ENCODE measurements around the gene CD177.
"Not testable (repeated sequence)": the region's sequence is repeated elsewhere in the genome, so short reads cannot be mapped to it uniquely, and the experiment has no call there.

The CD177 gene, protein sequence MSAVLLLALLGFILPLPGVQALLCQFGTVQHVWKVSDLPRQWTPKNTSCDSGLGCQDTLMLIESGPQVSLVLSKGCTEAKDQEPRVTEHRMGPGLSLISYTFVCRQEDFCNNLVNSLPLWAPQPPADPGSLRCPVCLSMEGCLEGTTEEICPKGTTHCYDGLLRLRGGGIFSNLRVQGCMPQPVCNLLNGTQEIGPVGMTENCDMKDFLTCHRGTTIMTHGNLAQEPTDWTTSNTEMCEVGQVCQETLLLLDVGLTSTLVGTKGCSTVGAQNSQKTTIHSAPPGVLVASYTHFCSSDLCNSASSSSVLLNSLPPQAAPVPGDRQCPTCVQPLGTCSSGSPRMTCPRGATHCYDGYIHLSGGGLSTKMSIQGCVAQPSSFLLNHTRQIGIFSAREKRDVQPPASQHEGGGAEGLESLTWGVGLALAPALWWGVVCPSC

DNA sequence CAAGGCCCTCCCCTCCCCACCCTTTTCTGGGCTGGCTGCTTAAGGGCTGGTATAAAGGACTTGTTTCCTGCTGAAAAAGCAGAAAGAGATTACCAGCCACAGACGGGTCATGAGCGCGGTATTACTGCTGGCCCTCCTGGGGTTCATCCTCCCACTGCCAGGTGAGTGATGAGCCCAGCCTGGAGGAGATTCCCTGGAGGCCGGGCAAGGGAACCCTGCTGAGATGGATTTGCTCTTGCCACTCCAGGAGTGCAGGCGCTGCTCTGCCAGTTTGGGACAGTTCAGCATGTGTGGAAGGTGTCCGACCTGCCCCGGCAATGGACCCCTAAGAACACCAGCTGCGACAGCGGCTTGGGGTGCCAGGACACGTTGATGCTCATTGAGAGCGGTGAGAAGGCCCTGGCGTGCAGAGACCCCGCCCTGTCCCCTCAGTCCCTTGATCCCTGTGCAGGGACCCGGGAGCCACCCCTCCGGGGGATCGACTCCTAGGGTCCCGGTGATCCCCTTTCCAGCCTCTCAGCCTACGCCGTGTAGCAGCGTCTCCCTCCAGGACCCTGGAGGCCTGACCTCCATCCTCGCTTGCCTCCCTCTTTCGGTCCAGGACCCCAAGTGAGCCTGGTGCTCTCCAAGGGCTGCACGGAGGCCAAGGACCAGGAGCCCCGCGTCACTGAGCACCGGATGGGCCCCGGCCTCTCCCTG, at the start of gene CD177:
Gene CD177, plus strand, starts transcription at position 81 of the 699 bp plus-strand sequence. Its CDS starts 29 bp downstream, at position 110.
- DNase-seq (ENCODE audit: low read depth): no peak

DNA sequence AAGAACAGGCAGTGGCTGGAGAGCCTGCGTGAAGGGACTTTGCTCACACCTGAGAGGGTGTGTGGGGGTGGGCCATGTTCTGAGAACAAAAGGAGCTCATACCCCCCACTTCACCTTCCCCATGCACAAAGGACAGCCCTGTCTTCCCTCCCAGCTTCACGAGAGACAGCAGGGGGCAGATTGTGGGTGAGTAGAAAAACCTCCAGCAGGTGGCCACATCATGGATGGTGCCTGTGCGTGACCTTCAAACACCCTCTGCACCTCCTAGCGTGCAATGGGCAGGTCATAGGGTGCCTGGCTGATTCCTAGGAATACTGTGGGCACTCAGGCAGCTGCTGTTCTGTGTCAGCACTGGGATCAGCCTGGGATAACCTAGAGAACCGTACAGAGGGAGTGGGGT, 47.8 kb upstream of the CD177 start:
- DNase-seq (ENCODE audit: low read depth): no peak

DNA sequence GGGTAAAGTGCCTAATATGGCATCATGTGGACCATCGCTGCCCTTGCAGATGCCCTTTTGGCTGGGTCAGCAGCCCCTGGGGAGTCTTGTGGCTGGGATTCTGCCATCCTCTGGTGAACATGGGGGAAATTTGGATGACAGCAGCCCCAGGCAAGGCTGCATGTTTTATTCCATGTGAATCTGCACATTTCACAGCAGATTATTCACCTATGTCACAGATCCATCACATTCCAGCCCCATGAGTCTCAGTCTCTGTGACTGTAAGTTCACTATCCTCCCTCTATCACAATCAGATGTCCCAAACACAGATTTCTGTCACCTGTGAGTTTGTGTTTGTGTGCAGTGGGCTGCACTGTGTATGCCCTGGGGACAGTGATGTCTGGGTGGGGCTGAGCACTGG, 47.4 kb upstream of the CD177 start:
- DNase-seq (ENCODE audit: low read depth): no peak

DNA sequence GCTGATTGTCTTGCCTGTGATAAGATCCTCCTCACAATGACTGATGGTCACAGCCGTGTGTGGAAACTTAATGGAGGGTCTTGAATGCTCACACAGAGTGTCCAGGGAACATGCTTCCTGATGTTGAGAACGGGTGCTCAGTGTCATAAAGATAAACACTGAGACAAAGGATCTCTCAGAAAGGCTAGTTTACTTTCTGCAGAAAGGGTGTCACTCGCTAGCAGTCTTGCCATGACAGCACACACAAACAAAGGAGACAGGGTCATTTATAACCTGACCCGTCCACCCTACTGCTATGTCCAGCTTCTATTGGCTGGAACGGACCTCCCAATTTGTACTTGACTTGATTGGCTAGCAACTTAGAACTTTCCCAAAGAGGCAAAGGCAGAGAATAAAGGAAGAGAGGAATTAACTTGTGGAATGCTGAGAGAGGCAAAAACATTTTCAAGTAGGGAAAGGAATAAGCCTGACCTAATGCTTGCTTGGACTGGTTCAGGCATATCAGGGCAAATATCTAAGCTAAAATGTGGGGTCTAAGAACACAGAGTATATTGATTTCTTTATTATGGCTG, 45.2 kb upstream of the CD177 start:
- no peak for DNase-seq (ENCODE audit: low read depth)

DNA sequence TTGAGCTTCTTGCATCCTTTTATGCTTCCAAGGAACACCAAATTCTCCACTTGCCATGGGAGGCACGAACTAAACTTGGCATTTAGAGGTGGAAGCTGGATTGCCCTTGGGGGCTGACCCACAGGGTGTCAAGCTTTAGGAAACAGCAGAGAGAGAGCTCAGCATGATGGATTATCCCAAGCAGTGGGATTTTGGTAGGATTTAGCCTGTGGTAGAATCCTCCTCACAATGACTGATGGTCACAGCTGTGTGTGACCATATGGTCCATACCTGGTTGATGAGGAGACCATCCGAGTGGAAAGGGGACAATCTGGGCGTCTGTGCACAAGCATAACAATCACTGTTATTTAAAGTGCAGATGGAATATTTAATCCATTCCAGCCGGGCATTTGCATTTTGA, 44.0 kb upstream of the CD177 start:
- DNase-seq (ENCODE audit: low read depth): no peak

DNA sequence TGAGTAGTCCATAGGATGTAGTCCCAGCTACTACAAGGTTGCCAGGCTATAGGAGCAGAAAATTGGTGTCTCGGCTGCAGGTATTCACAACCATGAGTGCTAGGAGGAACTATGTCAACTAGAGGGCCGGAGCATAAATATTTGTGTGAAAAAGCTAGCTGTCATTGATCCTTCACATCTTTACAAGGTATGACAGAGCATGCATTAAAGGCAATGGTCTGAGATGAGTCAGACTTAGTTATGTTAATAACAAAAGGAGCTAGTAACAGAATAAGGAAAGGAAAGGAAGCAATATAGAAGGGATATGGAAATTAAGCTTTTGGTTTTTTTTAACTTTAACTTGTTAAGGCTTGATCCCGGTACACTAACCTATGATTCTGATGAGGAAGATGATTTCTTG, 43.3 kb upstream of the CD177 start:
- DNase-seq (ENCODE audit: low read depth): no peak

DNA sequence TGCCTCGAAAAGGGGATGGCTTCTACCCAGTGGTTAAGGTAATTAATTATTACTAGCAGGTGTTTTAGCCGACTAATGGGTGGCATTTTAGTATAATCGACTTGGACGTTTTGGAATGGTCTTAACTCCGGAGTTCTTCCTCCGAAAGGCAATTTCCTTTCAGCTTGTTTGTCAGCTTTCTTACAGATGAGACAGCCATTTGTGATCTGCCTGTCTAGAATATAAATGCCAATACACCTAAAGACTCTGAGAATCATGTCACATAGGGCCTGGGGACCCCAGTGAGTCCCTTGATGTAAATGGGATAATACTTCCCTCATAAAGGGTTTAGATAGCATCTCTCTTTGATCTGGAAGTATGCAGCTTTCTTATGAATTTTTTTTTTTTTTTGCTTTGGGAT, 42.2 kb upstream of the CD177 start:
- no peak for DNase-seq (ENCODE audit: low read depth)

DNA sequence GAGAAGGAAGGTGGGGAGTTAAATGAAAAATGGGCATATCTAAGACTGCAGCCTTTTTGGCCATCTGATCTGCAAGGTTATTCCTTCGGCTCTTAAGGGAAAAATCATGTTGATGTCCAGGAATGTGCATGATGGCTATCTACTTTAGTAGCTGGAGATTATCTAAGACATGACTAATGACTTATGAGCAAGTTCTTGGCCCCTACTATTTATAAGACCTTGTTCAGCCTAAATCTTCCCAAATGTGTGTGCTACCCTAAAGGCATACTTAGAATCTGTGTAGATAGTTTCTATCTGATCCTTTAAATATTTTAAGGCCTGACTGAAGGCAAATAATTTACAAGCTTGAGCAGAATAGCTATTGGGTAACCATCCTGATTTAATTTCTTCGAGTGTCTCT, 41.8 kb upstream of the CD177 start:
- DNase-seq (ENCODE audit: low read depth): no peak

DNA sequence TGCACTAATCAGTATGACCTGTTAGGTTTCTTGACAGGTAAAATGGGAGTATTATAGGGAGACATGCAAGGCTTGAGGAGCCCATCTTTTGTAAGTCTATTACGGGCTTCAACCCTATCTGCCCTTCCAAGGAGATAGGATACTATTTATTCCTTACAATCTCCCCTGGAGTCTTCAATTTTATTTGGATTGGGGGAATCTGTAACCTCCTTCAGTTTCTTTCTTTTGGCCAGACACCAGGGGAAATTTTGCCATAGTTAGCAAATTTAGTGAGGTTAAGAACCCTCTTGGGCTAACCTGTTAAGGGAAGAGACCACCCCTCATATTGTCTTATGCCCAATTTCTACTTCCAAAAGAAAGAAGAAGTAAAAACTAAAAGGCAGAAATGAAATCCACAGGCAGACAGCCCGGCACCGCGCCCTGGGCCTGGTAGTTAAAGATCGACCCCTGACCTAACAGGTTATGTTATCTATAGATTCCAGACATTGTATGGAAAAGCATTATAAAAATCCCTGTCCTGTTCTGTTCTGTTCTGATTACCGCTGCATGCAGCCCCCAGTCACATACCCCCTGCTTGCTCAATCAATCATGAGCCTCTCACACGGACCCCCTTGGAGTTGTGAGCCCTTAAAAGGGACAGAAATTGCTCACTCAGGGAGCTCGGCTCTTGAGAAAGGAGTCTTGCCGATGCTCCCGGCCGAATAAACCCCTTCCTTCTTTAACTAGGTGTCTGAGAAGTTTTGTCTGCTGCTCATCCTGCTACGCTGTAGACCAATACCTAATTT, 39.6 kb upstream of the CD177 start:
- DNase-seq (ENCODE audit: low read depth): no peak

DNA sequence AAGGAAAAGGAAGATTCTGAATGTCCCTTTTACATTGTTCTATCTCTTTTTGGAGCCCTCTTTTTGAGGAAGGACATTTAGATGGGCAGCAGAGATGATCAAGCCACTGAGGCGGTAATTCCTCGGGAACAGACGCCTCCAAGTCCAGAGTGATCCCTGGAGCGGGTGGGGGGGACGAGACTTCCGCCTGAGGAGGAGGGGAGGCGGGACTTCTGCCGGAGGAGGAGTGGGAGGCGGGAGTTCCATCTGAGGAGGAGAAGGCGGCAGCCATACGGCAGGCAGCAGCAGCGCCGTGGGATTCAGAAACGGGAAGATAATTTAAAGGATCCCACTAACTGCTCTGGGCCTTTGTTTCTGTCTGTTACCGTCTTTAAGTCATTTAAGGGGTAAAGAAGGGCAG, 37.6 kb upstream of the CD177 start:
- no peak for DNase-seq (ENCODE audit: low read depth)

DNA sequence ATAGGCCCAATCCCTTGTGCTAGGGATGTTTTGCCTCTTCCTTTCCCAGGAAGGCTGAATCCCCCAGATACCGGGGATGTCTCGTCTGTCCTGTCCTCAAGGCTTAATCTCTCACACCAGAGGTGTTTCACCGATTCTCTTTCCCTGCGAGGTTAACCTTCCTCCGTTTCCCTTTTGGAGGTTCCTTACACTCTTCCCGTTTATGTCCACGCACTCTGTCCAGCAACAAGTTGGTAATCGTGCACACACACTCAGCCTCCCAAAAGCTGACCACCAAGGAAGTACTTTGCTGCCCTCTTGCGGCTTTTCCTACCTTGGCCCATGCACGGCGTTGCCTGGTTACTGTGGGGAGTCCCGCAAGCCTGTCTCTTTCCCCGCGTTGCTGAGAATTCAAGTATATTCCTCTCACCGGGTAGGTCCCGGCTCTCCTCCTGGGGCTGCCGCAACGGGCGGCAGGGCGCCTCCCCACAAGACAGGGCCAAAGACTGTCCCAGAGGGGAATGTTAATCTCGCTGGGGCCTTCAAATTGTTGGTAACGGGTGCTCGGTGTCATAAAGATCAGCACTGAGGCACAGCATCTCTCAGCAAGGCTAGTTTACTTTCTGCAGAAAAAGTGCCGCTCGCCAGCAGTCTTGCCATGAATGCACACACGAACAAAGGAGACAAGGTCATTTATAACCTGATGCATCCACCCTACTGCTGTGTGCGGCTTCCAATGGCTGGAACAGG, 36.7 kb upstream of the CD177 start:
- DNase-seq (ENCODE audit: low read depth): peak; percentile 2

DNA sequence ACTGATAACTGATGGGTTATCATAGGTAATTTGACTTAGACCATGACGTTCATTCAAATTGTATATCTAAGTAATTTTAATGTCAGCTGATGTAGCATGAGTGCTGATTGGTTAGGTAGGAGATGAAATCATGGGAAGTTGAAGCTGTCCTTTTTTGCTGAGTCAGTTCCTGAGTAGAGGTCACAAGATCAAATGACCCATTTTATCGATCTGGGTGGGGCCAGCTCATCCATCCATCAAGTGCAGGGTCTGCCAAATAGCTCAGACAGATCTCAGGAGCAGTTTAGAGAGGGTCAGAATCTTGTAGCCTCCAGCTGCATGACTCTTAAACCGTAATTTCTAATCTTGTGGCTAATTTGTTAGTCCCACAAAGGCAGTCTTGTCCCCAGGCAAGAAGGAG, 35.3 kb upstream of the CD177 start:
- DNase-seq (ENCODE audit: low read depth): no peak

DNA sequence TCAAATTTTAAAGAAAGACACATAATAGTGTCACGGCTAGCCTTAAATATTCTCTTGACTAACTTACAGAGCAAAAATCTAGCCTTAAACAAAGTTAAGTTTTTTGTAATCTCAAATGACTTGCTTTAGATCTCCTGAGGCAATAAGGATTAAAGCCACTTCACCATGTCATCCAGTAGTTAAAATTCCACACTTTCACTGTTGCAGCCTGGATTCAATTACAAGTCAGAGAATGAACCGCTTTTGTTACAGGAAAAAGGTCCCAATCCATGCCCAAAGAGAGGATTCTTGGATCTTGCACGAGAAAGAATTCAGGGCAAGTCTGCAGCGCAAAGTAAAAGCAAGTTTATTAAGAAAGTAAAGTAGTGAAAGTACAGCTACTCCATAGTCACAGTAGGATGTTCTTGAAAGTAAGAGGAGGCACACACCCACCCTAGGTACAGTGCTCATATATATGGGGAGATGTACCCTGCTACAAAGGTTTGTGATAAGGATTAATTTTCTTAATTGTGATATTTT, 34.6 kb upstream of the CD177 start:
- no peak for DNase-seq (ENCODE audit: low read depth)

DNA sequence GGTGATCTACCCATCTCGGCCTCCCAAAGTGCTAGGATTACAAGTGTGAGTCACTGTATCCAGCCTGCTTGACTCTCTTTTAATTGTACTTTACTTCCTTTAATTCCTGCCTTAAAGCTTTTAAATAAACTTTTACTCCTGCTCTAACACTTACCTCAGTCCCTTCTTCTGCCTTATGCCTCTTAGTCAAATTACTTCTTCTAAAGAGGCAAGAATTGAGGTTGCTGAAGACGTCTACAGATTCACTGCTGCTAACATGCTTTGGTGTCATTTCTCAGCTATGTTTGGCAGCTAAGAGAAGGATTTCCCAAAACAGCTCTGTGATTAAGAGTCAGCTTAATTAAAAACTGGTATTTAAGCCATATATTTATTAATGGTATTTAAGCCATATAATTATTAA, 32.9 kb upstream of the CD177 start:
- DNase-seq (ENCODE audit: low read depth): no peak

DNA sequence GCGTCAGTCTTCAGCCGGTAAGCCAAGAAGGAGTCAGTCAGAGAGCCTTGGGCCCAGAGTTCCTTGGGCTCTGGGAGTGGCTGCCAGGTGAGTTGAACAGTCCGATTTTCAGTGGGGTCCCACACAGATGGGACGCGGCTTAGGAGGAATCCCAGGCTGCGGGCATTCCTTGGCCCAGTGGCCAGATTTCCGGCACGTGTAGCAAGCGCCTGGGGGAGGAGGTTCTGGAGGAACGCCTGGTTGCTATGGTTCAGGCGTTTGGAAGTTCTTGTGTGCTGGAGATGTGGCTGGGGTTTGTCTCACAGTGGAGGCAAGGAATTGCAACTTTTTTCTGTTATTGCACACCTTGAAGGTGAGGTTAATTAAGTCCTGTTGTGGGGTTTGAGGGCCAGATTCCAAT, 26.7 kb upstream of the CD177 start:
- DNase-seq (ENCODE audit: low read depth): not testable (repeated sequence)

DNA sequence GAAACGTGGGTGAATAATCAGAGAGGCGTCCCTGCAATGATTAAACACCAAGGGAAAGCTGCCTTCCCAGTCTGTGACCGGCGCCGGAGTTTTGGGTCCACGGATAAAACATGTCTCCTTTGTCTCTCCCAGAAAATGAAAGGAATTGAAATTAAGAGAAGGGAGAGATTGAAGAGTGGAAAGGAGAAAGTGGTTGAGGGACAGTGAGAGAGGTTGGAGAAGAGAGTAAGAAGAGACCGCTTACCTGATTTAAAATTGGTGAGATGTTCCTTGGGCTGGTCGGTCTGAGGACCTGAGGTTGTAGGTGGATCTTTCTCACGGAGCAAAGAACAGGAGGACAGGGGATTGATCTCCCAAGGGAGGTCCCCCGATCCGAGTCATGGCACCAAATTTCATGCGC, 24.9 kb upstream of the CD177 start:
- not testable (repeated sequence) for DNase-seq (ENCODE audit: low read depth)

DNA sequence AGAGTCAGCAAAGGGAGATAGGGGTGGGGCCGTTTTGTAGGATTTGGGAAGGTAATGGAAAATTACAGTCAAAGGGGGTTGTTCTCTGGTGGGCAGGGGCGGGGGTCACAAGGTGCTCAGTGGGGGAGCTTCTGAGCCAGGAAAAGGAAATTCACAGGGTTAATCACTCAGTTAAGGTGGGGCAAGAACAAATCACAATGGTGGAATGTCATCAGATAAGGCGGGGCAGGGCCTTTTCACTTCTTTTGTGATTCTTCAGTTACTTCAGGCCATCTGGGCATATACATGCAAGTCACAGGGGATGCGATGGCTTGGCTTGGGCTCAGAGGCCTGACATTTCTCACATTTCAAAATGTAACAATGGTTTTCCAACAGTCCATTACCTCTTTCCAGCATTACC, 24.4 kb upstream of the CD177 start:
- DNase-seq (ENCODE audit: low read depth): not testable (repeated sequence)

DNA sequence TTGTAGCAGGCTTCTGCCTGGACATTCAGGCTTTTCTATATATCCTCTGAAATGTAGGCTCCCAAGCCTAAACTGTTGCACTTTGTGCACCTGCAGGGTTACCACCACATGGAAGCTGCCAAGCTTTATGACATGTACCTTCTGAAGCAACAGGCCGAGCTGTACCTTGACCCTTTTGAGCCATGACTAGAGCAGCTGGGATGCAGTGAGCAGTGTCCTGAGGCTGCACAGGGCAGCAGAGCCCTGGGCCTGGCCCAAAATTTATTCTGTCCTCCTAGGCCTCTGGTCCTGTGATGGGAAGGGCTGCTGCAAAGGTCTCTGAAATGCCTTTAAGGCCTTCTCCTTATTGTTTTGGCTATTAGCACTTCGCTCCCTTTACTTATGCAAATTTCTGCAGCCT, 23.5 kb upstream of the CD177 start:
- DNase-seq (ENCODE audit: low read depth): no peak

DNA sequence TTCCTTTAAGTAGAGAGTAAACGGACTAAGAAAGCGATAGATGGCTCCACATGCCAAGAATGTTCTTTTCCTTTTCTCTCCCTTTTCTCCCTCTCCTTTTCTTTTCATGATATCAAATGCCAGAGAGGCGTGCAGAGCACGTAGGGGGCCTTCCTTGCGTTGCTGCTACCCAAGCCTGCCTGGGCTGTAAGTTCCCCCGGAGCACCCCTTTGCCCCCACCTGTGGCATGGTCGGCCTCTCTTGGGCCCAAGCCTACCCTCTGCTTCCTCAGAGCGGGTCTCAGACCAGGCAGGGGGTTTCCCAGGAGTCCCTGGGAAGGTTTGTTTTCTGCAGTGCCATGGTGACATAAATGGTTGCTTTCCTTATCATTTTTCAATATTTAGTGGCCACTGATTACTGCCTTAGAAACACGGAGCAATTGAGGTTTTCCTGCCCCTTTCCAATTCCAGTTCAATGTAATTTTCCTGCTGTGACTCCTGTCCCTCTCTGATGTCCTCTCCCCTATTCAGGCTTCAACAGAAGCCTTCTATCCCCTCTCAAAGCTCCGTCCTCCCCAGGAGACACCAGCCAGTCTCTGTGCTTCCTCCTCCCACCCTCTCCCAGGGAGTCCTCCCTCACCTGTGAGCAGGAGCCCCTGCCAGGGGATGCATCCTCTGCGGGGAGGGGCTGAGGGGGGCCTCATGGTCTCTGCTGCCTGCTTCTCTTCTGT, 22.6 kb upstream of the CD177 start:
- no peak for DNase-seq (ENCODE audit: low read depth)

DNA sequence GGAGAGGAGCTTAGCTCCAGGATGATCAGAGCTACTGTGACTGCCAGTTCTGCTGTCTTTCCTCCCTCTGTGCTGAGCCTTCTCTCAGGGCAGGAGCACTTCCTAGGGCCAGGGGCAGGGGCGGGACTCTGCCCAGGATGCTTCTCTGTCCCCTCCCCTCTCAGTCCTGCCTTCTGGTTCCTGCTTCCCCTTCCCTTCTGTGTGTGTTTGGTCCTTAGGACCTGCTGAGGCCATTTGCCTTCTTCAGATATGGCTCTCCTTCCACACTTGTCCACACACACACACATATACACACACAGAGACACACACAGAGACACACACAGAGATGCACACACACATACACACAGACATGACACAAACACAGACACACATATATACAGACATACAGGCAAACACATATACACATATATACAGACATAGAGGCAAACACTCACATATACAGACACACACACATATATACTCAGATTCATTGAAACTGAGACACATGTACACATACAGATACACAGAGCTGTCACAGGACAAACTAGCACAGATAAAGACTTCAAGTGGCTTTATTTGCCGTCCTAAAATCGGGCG, 22.0 kb upstream of the CD177 start:
- DNase-seq (ENCODE audit: low read depth): no peak

All from stromal cell of bone marrow (primary cell).